ENCODE measurements around the gene MGRN1.

DNA sequence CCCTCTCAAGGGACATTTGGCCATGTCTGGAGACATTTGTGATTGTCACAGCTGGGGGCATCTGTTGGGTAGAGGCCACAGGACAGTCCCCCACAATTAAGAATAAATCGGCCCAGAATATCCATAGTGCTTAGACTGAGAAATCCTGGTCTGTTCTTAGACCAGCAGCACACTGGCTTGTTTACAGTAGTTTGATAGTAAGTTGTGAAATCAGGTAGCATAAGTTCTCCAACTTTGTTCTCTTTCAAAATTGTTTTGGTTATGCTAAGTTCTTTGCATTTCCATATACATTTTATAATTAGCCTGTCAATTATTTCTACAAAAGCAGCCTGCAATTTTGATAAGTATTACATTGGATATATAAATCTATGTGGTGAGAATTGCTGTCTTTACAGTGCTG is 6.8 kb downstream of the MGRN1 start:
- no peak for TF ChIP-seq POLR2A (IDR thresholded peaks at IDR 0.05)
- TF ChIP-seq, protein P1, sequence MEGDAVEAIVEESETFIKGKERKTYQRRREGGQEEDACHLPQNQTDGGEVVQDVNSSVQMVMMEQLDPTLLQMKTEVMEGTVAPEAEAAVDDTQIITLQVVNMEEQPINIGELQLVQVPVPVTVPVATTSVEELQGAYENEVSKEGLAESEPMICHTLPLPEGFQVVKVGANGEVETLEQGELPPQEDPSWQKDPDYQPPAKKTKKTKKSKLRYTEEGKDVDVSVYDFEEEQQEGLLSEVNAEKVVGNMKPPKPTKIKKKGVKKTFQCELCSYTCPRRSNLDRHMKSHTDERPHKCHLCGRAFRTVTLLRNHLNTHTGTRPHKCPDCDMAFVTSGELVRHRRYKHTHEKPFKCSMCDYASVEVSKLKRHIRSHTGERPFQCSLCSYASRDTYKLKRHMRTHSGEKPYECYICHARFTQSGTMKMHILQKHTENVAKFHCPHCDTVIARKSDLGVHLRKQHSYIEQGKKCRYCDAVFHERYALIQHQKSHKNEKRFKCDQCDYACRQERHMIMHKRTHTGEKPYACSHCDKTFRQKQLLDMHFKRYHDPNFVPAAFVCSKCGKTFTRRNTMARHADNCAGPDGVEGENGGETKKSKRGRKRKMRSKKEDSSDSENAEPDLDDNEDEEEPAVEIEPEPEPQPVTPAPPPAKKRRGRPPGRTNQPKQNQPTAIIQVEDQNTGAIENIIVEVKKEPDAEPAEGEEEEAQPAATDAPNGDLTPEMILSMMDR (IDR thresholded peaks at IDR 0.05), result no peak
